ENCODE results near the gene PNPT1. TPM values are rescaled to one million over a fixed set of nuclear protein-coding genes. Genes with fewer than 3 reads are reported as not detected.

PNPT1 gene
- total RNA-seq, 1 experiment from 2014 or later, result 33.4 TPM

DNA sequence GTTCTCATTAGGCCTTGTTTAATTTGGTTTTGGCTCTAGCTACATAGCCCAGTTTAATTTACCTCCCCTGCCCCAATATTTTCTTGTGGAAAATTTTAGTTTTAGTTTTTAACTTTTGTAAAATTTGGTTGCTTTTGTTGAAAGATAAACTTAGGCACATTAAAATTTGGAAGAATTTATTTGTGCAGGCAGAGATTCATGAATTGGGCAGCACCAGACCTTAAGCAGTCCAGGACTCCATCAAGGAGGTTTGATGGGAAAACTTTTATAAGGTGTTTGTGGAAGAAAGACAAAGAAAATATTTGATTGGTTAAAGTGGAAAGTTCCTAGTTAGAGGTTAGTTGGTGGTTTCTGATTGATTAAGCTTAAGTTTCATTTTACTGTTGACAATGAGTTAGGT lies 16.4 kb upstream of the PNPT1 start:
- Histone ChIP-seq H2BK15ac (ENCODE audit: low read depth, low read length) (no peak overlapping the region), H3K27ac (ENCODE audit: insufficient read length, low read depth, low read length) (no peak overlapping the region), H2BK12ac (ENCODE audit: insufficient read length, low read depth, low read length) (no peak overlapping the region), H3K23me2 (ENCODE audit: insufficient read length, low read depth, low read length, poor library complexity, severe bottlenecking) (no peaks in the 10 kb centered on the region), H4K20me1 (ENCODE audit: control insufficient read depth, insufficient read depth, insufficient read length) (no peaks in the 10 kb centered on the region), H2AK5ac (ENCODE audit: insufficient read length, low read length) (no peak overlapping the region), H3K27me3 (ENCODE audit: insufficient read depth, low read length) (no peaks in the 10 kb centered on the region), H3K4ac (ENCODE audit: low read depth, low read length) (no peak overlapping the region), H3K18ac (ENCODE audit: insufficient read length, low read depth, low read length) (no peak overlapping the region), H2BK5ac (ENCODE audit: insufficient read length, low read length) (no peak overlapping the region), H3K4me2 (ENCODE audit: insufficient read depth, insufficient read length, low read length) (no peak overlapping the region), H2BK120ac (ENCODE audit: low read depth, low read length, poor library complexity, severe bottlenecking) (no peak overlapping the region), H4K91ac (ENCODE audit: insufficient read length, low read depth, low read length) (no peak overlapping the region), H3K9me3 (ENCODE audit: control insufficient read depth, low read depth, low read length) (no peaks in the 10 kb centered on the region), H2AFZ (ENCODE audit: low read length) (no peak overlapping the region), H3K14ac (ENCODE audit: insufficient read depth, low read length) (no peak overlapping the region), H3K56ac (ENCODE audit: insufficient read length, low read depth, low read length) (no peak overlapping the region), H3K23ac (ENCODE audit: insufficient read length, low read depth, low read length) (no peak overlapping the region), H4K5ac (ENCODE audit: insufficient read length, low read depth, low read length) (no peak overlapping the region), H3K4me1 (ENCODE audit: insufficient read depth, low read length) (no peaks in the 10 kb centered on the region), H3K79me1 (ENCODE audit: insufficient read depth, low read depth, low read length, poor library complexity, severe bottlenecking) (no peaks in the 10 kb centered on the region), H3K9ac (ENCODE audit: extremely low read depth, insufficient read length, low read length) (no peak overlapping the region), H3T11ph (ENCODE audit: low read length) (no peak overlapping the region), H2BK20ac (ENCODE audit: low read depth, low read length, poor library complexity, severe bottlenecking) (no peak overlapping the region), H4K8ac (replicated peaks; ENCODE audit: insufficient read length, low read depth, low read length) (no peak overlapping the region), H3K79me2 (ENCODE audit: insufficient read depth, low read length) (no peaks in the 10 kb centered on the region)
- no peak for DNase-seq
- Mint-ChIP-seq H3K9me3 (no peaks in the 10 kb centered on the region), H3K4me3 (no peak overlapping the region), H3K27ac (no peak overlapping the region), H3K4me1 (peaks cover 11 to 13% of the 10 kb centered on the region in 2 experiments), H3K27me3 (ENCODE audit: low read depth) (no peaks in the 10 kb centered on the region), H3K36me3 (ENCODE audit: insufficient read depth in 1 of 3, low read depth in 3 of 3) (no peaks in the 10 kb centered on the region)
- TF ChIP-seq, protein P1, sequence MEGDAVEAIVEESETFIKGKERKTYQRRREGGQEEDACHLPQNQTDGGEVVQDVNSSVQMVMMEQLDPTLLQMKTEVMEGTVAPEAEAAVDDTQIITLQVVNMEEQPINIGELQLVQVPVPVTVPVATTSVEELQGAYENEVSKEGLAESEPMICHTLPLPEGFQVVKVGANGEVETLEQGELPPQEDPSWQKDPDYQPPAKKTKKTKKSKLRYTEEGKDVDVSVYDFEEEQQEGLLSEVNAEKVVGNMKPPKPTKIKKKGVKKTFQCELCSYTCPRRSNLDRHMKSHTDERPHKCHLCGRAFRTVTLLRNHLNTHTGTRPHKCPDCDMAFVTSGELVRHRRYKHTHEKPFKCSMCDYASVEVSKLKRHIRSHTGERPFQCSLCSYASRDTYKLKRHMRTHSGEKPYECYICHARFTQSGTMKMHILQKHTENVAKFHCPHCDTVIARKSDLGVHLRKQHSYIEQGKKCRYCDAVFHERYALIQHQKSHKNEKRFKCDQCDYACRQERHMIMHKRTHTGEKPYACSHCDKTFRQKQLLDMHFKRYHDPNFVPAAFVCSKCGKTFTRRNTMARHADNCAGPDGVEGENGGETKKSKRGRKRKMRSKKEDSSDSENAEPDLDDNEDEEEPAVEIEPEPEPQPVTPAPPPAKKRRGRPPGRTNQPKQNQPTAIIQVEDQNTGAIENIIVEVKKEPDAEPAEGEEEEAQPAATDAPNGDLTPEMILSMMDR (conservative IDR thresholded peaks at IDR 0.05), result no peak

Measured in H9 (cell line).